ENCODE results near the gene THSD1.
"Not testable (repeated sequence)": the region's sequence is repeated elsewhere in the genome, so short reads cannot be mapped to it uniquely, and the experiment has no call there.

The THSD1 gene

DNA sequence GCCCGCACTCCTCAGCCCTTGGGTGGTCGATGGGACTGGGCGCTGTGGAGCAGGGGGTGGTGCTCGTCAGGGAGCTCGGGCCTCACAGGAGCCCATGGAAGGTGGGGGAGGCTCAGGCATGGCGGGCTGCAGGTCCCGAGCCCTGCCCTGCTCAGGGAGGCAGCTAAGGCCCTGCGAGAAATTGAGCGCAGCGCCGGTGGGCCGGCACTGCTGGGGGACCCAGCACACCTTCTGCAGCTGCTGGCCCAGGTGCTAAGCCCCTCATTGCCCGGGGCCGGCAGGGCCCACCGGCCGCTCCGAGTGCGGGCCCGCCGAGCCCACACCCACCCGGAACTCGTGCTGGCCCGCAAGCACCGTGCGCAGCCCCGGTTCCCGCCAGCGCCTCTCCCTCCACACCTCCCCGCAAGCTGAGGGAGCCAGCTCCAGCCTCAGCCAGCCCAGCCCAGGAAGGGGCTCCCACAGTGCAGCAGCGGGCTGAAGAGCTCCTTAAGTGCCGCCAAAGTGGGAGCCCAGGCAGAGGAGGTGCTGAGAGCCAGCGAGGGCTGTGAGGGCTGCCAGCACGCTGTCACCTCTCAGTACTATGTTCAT is 2.2 kb upstream of the THSD1 start:
- DNase-seq, result not testable (repeated sequence)

DNA sequence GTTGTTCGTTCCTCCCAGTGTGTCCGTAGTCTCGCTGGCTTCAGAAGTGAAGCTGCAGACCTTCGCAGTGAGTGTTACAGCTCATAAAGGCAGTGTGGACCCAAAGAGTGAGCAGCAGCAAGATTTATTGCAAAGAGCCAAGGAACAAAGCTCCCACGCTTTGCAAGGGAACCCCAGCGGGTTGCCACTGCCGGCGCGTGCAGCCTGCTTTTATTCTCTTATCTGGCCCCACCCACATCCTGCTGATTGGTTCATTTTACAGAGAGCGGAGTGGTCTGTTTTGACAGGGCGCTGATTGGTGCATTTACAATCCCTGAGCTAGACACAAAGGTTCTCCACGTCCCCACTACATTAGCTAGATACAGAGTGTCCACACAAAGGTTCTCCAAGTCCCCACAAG is 1.5 kb upstream of the THSD1 start:
- not testable (repeated sequence) for DNase-seq

DNA sequence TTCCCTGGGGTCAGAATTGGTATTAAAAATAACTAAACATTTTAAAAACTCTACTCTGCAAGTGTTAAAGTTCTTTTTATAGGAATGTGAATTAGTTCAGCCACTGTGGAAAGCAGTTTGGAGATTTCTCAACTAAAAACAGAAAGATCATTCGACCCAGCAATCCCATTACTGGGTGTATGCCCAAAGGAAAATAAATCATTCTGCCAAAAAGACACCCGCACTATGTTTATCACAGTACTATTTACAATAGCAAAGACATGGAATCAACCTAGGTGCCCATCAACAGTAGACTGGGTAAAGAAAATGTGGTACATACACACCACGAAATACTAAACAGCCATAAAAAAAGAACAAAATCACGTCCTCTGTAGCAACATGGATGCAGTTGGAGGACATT is 657 bp upstream of the THSD1 start:
- DNase-seq, result no peak

GRCh38 chr13:52405369-52405766 is 604 bp downstream of the THSD1 start:
- DNase-seq, result no peak

- peak; percentile 39 for DNase-seq
Measured at GRCh38 chr13:52399708-52400107, 6.3 kb downstream of the THSD1 start.

DNA sequence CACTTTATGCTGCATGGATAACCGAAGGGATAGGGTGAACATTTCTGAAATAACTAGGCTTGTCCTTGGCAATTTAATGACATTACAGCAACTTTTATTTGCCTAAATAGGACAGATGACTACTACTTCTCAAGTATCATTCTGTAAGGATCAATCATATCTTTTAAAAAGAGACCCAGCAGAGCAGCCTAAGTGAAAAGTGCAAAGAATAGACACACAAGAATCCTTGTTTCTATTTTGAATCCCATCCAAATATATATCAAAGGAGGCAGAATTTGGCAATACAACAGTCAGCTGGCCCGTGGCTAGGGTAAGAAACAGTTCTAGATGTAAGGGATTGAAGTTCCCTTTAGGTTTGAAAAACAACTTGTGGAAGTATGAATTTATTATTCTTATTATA is 6.9 kb downstream of the THSD1 start:
- peak; percentile 12 for DNase-seq

DNA sequence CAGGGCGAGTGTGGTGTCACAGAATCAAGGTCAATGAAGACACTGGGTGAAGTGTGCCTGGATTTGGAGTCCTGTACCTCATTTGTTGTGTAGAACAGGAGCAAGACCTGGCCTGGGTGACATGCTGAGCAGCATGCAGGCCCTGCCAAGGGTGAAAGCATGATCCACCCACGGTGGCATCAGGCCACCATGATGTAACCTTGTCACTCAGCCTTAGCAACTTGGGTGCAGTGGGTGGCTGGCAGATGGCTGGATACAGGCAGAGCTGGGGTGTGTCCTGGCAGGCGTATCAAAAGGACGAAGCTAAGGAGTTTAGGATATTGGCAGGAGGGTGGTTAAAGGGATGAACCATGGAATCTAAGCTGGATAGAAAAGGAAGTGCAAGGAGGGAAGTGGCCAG is 10.3 kb downstream of the THSD1 start:
- DNase-seq, result no peak

DNA sequence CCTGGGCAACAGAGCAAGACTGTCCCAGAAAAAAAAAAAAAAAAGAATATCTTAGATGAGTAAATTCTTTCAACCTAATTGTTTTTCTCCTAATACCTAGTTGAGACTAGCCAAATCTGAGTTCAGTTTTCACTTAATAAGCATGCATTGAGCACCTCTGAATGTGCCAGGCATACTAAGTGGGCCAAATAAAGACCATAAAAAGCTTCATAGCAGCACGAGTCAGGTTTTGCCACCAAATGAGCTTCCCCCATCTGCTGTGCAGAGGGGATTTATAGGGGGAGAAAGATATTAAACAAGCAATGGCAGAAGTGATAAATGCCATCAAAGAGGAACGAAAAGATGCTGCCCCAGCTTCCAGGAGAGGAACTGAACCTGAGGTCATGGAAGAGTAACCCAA is 11.4 kb downstream of the THSD1 start:
- DNase-seq, result no peak

DNA sequence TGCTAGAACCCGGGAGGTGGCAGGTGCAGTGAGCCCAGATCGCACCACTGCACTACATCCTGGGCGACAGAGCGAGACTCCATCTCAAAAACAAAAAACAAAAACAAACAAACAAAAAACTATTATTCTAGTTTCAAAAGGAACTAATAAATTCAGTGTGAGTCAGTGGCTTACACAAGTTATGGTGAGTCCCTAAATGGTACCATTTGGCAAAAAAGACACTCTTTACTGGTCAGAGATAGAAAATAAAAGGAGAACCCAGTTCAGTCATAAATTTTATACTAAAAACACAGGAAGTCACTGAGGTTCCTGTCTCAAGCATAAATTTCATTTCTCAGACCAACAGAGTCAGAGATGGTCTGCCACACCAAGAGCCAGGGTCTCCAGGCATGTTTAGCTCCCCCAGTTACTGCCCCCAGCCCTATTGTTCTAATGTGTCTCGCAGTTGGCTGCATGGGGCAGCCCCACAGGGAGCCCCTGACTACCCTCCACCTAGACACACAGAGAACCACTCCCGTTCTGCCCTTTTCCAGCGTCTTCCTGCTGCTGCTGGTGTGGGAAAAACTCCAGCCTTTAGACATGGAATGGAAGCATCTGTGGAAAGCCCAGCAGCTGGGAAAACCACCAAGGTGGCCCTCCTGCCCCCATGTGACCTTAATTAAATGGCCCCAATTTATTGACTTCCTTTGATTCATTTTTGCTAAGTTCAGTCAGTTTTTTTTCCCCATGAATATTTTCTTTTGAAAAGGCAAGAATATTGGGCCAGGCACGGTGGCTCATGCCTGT is 12.2 kb downstream of the THSD1 start:
- DNase-seq, result no peak

GRCh38 chr13:52387721-52388120 is 18.3 kb downstream of the THSD1 start:
- no peak for DNase-seq

DNA sequence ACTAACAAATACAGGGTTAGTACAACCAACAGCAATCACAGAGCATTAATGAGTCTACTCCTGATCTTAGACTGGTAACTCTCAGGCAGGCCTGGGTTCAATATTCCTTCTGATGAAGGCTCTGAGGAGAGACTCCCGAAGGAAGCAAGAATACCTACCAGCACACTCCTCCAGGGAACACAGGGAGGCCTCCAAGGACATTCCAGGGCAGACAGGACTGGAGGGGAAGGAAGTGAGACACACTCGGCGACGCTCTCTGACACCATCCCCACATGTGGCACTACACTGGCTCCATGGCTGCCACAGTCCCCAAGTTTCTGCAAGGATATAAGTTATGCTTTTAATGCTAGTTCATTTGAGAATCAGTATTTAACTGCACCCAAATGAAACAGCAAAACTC is 20.1 kb downstream of the THSD1 start:
- no peak for DNase-seq

- peak; percentile 47 for DNase-seq
Measured at GRCh38 chr13:52383366-52383765, 22.6 kb downstream of the THSD1 start.

- DNase-seq, result no peak
Measured at GRCh38 chr13:52378312-52378711, 27.7 kb downstream of the THSD1 start.

- DNase-seq, result no peak
Measured at GRCh38 chr13:52377898-52378297, 28.1 kb downstream of the THSD1 start.

DNA sequence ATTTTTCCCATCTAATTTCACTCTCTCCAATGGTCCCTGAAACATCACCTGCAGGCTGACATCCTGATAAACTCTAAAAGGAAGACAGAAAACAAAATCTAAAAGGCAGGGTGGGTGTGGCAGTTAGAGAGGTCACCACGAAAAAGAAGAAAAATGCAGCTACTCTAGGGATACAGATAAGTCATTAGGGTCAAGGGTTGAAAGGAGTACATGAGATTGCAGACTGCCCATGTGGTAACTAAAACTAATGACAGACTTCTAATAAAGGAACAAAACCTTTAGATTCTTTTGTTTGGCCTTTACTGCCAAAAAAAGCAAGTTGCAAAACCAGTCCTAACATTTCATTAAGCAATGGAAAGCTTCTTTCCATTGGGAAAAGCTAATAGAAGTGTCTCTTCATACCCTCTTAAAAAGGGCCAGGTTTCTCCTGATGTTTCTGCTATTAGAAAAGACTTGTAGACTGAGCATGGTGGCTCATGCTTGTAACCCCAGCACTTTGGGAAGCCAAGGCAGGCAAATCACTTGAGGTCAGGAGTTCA is 31.0 kb downstream of the THSD1 start:
- DNase-seq, result no peak

GRCh38 chr13:52374389-52374788 is 31.6 kb downstream of the THSD1 start:
- DNase-seq, result no peak

DNA sequence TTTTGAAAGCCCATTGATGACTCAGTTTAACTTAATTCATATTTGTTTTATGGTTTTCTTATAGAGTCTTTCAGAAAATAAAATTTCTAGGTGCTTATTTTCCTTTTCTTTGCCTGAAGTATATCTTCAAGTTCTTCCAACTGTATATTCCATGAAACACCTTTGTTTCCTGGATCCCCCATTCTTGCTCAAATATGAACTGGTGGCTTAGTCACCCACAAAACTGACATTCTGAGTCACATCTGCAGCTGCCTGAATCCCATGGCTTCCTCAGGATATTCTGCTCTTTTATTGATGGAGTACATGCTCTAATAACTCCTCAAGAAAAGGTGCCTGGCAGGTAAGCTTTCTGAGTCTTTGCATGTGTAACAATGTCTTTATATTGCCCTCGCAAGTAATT is 32.7 kb downstream of the THSD1 start:
- not testable (repeated sequence) for DNase-seq

DNA sequence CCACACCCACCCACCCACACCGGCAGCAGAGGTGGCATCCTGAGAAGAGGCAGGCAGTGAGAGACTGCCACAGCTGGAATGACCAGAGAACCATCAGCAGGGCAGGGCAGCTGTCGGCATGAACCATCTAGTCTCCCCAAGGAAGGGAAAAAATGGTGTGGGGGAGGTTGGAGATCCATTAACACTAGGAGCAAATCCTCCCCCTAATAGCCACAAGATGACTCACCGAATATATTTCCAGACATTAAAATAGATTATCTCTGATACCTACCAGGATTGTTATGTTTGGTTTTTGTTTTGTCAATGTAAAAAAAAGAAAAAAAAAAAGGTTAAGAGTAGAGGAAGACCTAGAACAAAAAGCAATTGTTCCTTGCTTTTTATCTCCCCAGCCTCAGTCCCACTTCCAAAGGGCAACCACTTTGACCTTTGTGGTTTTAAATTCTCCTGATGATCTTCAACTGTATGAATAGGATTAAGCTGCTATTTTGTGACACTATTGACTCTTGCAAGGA is 34.2 kb downstream of the THSD1 start:
- DNase-seq, result no peak

DNA sequence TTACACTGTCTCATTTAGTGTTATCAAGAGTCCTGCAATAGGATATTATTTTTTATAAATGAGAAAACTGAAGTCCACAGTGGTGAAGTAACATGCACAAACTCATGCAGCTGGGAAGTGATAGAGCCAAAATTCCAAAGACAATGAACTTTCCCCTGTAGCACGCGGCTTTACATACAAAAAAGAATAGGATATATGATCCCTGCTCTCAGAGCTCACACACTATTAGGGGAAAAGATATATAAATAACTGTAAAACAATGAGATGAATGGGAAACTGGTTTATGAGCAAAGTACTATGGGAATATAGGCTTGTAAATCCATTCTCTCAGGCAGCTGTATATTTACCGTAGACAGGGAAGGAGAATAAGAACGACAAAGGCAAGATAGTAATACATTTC is 39.7 kb downstream of the THSD1 start:
- no peak for DNase-seq

- not testable (repeated sequence) for DNase-seq
Measured at GRCh38 chr13:52362169-52362887, 43.6 kb downstream of the THSD1 start.

- no peak for DNase-seq
Measured at GRCh38 chr13:52361225-52361624, 44.7 kb downstream of the THSD1 start.

DNA sequence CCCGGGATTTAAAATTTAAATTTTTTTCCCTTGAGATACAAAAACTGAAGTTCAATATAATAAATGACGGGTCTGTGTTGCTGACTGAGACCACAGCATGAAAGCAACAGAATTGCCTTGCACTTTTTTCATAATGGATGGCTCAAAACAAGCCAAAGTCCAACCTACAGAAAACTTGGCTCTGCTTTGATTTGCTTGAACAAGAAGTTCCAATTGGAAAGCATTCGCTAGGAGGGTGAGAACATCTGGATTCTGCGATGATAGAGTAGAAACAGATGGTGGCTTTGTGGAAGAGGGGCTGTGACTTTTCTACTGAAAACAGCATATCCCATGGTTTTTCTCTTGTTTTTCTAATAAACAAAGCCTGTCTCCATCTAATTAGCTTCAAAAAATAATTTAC is 46.4 kb downstream of the THSD1 start:
- no peak for DNase-seq

DNA sequence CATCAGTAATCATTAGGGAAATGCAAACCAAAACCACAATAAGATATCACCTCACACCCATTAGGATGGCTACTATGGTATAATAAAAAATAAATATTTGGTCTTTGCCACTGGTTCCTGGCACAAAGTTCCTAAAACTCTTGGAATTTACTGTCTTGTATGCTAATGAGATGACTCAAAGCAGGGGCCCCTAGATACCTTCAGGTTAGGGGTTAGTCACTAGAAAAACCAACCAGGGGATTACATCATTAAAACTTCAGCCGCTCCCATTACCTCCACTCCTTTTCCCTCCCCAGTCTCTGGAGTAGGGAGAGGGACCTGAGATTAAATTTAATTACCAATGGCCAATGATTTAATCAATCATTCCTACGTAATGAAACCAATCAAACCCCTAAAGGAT is 49.6 kb downstream of the THSD1 start:
- no peak for DNase-seq

DNA sequence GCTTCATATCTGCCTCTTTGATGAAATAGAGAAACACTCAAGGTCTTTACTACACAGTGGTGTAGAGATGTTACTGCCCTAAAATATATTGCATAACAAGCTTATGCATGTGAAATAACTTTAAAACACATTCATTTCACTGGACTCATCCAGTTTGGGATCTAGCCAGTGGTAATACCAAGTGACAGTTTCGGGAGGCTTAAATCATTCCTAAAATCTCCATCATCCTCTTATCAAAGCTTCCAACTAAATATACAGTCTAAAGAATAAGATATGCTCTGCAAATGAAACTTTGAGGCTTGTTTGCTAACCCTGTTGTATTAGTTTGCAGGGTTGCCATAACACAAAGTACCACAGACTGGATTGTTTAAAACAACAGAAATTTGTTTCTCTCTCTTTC is 52.8 kb downstream of the THSD1 start:
- DNase-seq, result no peak

Measured in hematopoietic multipotent progenitor cell treated with erythropoietin and hydrocortisone succinate and interleukin-3 and kit ligand, for 4 days (in vitro differentiated cells).